Activated naive CD4-positive, alpha-beta T cell treated with Interleukin-2 at 50 U/mL for 16 hours (primary cell): Measurements from ENCODE around the gene ATIC.

ENCODE experiments used
- DNase-seq: peaks from one replicate; pipeline ENCODE4 v3.0.0-alpha.2; 2020

The ATIC gene

GRCh38 chr2:215361876-215362561 is 50.2 kb downstream of the ATIC start:
- DNase-seq, result no peak

GRCh38 chr2:215362562-215362904 is 50.7 kb downstream of the ATIC start:
- DNase-seq, result no peak

GRCh38 chr2:215363039-215363438 is 51.2 kb downstream of the ATIC start:
- no peak for DNase-seq

GRCh38 chr2:215363461-215364156 is 51.8 kb downstream of the ATIC start:
- DNase-seq, result no peak

GRCh38 chr2:215364157-215365155 is 52.6 kb downstream of the ATIC start:
- DNase-seq, result no peak

- no peak for DNase-seq
Measured at GRCh38 chr2:215365184-215365658, 53.4 kb downstream of the ATIC start.

GRCh38 chr2:215366440-215367032 is 54.7 kb downstream of the ATIC start:
- DNase-seq, result no peak

GRCh38 chr2:215367662-215368492 is 56.0 kb downstream of the ATIC start:
- no peak for DNase-seq

GRCh38 chr2:215368493-215368809 is 56.6 kb downstream of the ATIC start:
- no peak for DNase-seq

GRCh38 chr2:215369181-215369760 is 57.4 kb downstream of the ATIC start:
- no peak for DNase-seq

- no peak for DNase-seq
Measured at GRCh38 chr2:215370112-215370965, 58.5 kb downstream of the ATIC start.

GRCh38 chr2:215371915-215372897 is 60.3 kb downstream of the ATIC start:
- DNase-seq, result no peak

- no peak for DNase-seq
Measured at GRCh38 chr2:215372968-215373649, 61.2 kb downstream of the ATIC start.

GRCh38 chr2:215374002-215374401 is 62.1 kb downstream of the ATIC start:
- no peak for DNase-seq

- no peak for DNase-seq
Measured at GRCh38 chr2:215374642-215375466, 63.0 kb downstream of the ATIC start.

GRCh38 chr2:215375467-215375830 is 63.6 kb downstream of the ATIC start:
- no peak for DNase-seq

GRCh38 chr2:215376103-215376780 is 64.4 kb downstream of the ATIC start:
- DNase-seq, result no peak
